Skeletal muscle cell (primary cell): ENCODE measurements around the gene HMGB1.

Experiments used
- DNase-seq: peaks from one replicate; pipeline ENCODE4 v3.0.0-alpha.2; 2010; ENCODE audit warnings: low read depth
- H3K4me3 ChIP-seq: 2 replicates; pipeline ENCODE4 v1.5.1; 2011; ENCODE audit warnings: low read depth, mild to moderate bottlenecking, control low read depth, low read length, moderate library complexity

The HMGB1 gene

DNA sequence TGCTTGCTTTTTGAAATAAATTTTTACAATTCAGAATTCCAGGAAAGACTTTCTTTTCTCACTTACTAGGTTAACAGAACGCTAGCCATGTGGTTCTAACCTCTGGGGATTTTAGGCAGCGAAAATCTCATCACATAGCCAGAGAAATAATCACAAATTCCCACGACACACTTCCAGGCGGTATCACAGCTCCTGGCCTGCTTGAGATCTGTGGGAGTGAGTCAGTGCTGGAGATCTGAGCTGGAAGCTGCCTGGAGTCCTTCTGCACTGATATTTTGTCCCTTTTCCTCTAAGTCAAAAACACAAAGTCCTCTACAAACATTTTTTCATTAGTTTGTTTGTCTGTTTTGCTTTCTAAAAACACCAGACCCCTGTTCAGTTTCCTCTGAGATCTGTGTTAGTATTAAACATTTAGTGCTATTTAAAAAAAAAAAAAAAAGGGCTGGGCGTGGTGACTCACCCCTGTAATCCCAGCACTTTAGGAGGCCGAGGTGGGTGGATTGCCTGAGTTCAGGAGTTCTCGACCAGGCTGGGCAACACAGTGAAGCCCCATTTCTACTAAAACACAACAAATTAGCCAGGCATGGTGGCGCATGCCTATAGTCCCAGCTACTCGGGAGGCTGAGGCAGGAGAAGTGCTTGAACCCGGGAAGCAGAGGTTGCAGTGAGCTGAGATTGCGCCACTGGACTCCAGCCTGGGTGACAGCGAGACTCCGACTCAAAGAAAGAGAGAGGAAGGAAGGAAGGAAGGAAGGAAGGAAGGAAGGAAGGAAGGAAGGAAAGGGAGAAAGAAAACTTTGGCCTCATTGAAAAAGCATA, 55.6 kb downstream of the HMGB1 start:
- peak; percentile 84 for DNase-seq

DNA sequence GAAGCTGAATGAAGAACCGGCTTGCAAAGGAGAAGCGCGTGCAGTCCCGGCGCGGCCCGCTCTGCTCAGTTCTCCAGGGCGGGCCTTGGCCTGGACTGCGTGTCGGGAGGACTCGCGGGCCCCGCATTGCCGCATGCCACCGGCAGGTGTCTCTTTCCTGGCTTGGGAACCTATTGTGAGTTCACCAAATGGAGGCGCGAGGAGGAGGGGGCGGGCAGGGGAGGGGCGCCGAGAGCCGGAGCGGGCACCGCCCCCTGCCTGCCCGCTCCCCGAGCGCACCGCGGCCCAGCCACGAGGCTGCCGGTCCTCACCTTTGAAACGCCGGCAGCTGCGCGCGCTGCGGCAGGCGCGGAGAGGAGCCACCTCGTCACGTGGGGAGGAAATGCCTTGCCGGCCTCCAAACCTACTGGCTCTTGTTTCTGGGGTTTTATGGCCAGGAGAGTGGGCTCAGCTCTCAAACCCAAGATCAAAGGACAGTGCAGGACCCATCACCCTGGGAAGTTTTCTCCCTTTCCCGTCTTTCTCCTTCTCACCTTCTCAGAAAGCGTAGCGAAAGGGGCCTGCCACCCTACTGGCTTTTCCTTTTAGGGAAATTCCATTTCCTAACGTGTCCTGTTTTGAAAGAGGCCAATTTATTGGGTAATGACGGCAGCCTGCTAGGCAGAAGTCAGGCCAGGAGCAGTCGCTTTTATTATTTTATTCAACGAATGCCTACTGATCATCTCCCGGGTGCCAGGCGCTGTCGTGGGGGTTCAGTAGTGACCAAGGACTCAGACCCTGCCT, 57.2 kb downstream of the HMGB1 start:
- DNase-seq, result peak; percentile 64
- peak overlapping the region; percentile 33 for H3K4me3 ChIP-seq

More for the DNA sequence above, 55.6 kb downstream of the HMGB1 start:
- H3K4me3 ChIP-seq, result no peak overlapping the region

DNA sequence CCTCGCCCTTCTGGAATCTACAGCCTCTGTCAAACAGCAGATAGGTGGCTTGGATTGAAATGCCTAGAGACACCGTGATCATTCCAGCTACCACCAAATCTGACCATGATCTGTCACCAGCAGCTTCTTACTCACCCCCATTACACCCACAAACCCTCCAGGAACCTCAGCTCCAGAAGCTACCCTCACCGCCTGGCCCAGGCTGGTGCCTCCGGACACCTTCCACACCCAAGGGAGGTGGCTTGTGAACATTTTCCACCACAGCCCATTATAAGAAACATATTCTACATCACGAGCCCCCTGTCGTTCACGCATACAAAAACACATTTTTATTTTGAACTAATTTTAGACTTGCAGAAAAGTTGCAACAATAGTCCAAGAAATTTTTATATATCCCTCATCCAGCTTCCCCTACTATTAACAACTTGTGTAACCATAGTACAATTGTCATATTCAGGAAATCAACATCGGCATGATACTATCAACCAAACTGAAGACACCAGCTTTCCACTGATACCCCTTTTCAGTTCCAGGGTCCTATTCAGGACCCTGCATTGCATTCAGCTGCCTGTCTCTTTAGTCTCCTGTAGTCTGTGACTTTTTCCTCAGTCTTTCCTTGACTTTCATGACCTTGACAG, 58.8 kb downstream of the HMGB1 start:
- H3K4me3 ChIP-seq, result no peak overlapping the region
- DNase-seq, result no peak
